GM12878 (cell line): Measurements from ENCODE around the gene JMJD7. TPM values are rescaled to one million over a fixed set of nuclear protein-coding genes. Genes with fewer than 3 reads are reported as not detected.

ENCODE experiments used
- ATAC-seq: fragments of 200-7000 bp; cut with Tn5 transposase; 3 replicates; pipeline ENCODE4 v1.9.1; 2020; ENCODE audit warnings: mild to moderate bottlenecking, moderate library complexity
- BruUV-seq: library from RNA; stranded (reverse); fragments of 400-500 nt; replicated peaks from 2 replicates; lab custom pipeline; 2021; lab: Mats Ljungman, UMichigan
- CTCF ChIA-PET: fragments of 300-600 bp; sonication (Branson Sonifier 250); formaldehyde crosslinking; extraction: SDS; loops from one replicate; lab custom pipeline; 2021; ENCODE audit warnings: inconsistent platforms; lab: Yijun Ruan, JAX
- POLR2A ChIA-PET: fragments of 350-600 bp; formaldehyde crosslinking; extraction: SDS; loops from one replicate; lab custom pipeline; 2021; ENCODE audit warnings: inconsistent platforms; lab: Charles Lee
- RAD21 ChIA-PET: fragments of 300-600 bp; sonication (Branson Sonifier 250); formaldehyde crosslinking; loops from one replicate; lab custom pipeline; 2023; ENCODE audit warnings: antibody characterized with exemption; ENCODE audit not compliant: unreplicated experiment; lab: Charles Lee
- SMC1A ChIA-PET: fragments of 300-600 bp; sonication (Branson Sonifier 250); formaldehyde crosslinking; loops from one replicate; lab custom pipeline; 2023; ENCODE audit not compliant: unreplicated experiment, uncharacterized antibody; lab: Charles Lee
- DNase-seq: peaks from one replicate; pipeline ENCODE4 v3.0.0-alpha.2; 2011; ENCODE audit warnings: low read depth, low spot score
- FAIRE-seq: peaks from 3 replicates; lab custom pipeline; 2011; peaks lifted over from hg19 to GRCh38; lab: Jason Lieb, UNC
- H2AFZ ChIP-seq: 2 replicates; pipeline ENCODE4 v1.6.0; 2011; ENCODE audit warnings: low read depth, low read length, control low read depth; ENCODE audit not compliant: control insufficient read depth
- H3K27ac ChIP-seq: 2 replicates; pipeline ENCODE4 v1.5.1; 2011; ENCODE audit warnings: control low read depth; ENCODE audit not compliant: control insufficient read depth, insufficient read depth
- H3K27me3 ChIP-seq, 2 experiments: replicated peaks in 1 of 2; 2 replicates each; pipeline versions ENCODE4 v1.6.0 to v1.6.1; 2011; ENCODE audit warnings: low read length in 1 of 2; ENCODE audit not compliant: control insufficient read depth in 2 of 2, insufficient read depth in 2 of 2
- H3K36me3 ChIP-seq, 2 experiments: 2 replicates each; pipeline ENCODE4 v1.5.1; 2011; ENCODE audit warnings: low read length in 1 of 2; ENCODE audit not compliant: control insufficient read depth in 2 of 2, insufficient read depth in 2 of 2
- H3K4me1 ChIP-seq: 2 replicates; pipeline ENCODE4 v1.6.1; 2011; ENCODE audit warnings: mild to moderate bottlenecking, low read length, moderate library complexity, mixed read lengths; ENCODE audit not compliant: control insufficient read depth, insufficient read depth
- H3K4me2 ChIP-seq: 2 replicates; pipeline ENCODE4 v1.6.0; 2011; ENCODE audit warnings: control low read depth; ENCODE audit not compliant: control insufficient read depth, insufficient read depth
- H3K4me3 ChIP-seq: fragments of 200-600 bp; sonication (generic); 2 replicates; pipeline ENCODE4 v1.5.1; 2016
- H3K79me2 ChIP-seq: 2 replicates; pipeline ENCODE4 v1.6.0; 2011; ENCODE audit warnings: low read length; ENCODE audit not compliant: control insufficient read depth, insufficient read depth
- H3K9ac ChIP-seq: 2 replicates; pipeline ENCODE4 v1.8.0; 2011; ENCODE audit warnings: low read length, control low read depth, mixed read lengths; ENCODE audit not compliant: control insufficient read depth, insufficient read depth
- H3K9me3 ChIP-seq: replicated peaks from 3 replicates; pipeline ENCODE4 v1.5.1; 2011; ENCODE audit warnings: mild to moderate bottlenecking, low read length; ENCODE audit not compliant: control insufficient read depth, insufficient read depth
- H4K20me1 ChIP-seq: 2 replicates; pipeline ENCODE4 v1.6.0; 2011; ENCODE audit not compliant: control insufficient read depth, insufficient read depth
- ATF2 ChIP-seq: IDR thresholded peaks from 2 replicates; pipeline ENCODE4 v1.6.1; 2012; ENCODE audit warnings: low read length, inconsistent platforms
- BMI1 ChIP-seq: fragments of 450-650 bp; IDR thresholded peaks from 2 replicates; pipeline ENCODE4 v1.6.1; 2016; ENCODE audit warnings: mild to moderate bottlenecking, moderate library complexity, borderline replicate concordance
- CHD2 ChIP-seq: IDR thresholded peaks from 2 replicates; pipeline ENCODE4 v1.6.1; 2011; ENCODE audit warnings: low read depth, low read length, improper control_type of control experiment, borderline replicate concordance
- CUX1 ChIP-seq: IDR thresholded peaks from 2 replicates; pipeline ENCODE4 v1.6.1; 2012; ENCODE audit warnings: improper control_type of control experiment, low read depth, low read length; ENCODE audit not compliant: insufficient replicate concordance
- ESRRA ChIP-seq: IDR thresholded peaks from 2 replicates; pipeline ENCODE4 v1.6.1; 2012; ENCODE audit warnings: mild to moderate bottlenecking, low read length, improper control_type of control experiment
- MTA2 ChIP-seq: fragments of 450-650 bp; IDR thresholded peaks from 2 replicates; pipeline ENCODE4 v1.6.1; 2016; ENCODE audit warnings: low read depth, mild to moderate bottlenecking, moderate library complexity
- MYB ChIP-seq: fragments of 150-350 bp; IDR thresholded peaks from 2 replicates; pipeline ENCODE4 v1.6.1; 2014; ENCODE audit warnings: mild to moderate bottlenecking, low read depth, low read length, borderline replicate concordance
- NR2C1 ChIP-seq: fragments of 450-650 bp; IDR thresholded peaks from 2 replicates; pipeline ENCODE4 v1.6.1; 2017; ENCODE audit warnings: antibody characterized with exemption, mild to moderate bottlenecking, moderate library complexity
- POLR2A ChIP-seq: IDR thresholded peaks from 2 replicates; pipeline ENCODE4 v1.6.1; 2011; ENCODE audit warnings: low read depth, mild to moderate bottlenecking, low read length
- SKIL ChIP-seq: fragments of 450-650 bp; IDR thresholded peaks from 2 replicates; pipeline ENCODE4 v1.6.1; 2017; ENCODE audit warnings: mild to moderate bottlenecking, low read depth, inconsistent platforms; ENCODE audit not compliant: poor library complexity, severe bottlenecking
- TCF3 ChIP-seq: IDR thresholded peaks from 2 replicates; pipeline ENCODE4 v1.6.1; 2012; ENCODE audit warnings: low read depth, mild to moderate bottlenecking, low read length, borderline replicate concordance; ENCODE audit not compliant: insufficient read depth
- ZNF24 ChIP-seq: fragments of 450-650 bp; IDR thresholded peaks from 2 replicates; pipeline ENCODE4 v1.6.1; 2017; ENCODE audit warnings: antibody characterized with exemption, mild to moderate bottlenecking
- ZNF384 ChIP-seq: IDR thresholded peaks from 2 replicates; pipeline ENCODE4 v1.6.1; 2012; ENCODE audit warnings: low read depth, mild to moderate bottlenecking, low read length, improper control_type of control experiment, borderline replicate concordance
- ZSCAN29 ChIP-seq: fragments of 450-650 bp; IDR thresholded peaks from 2 replicates; pipeline ENCODE4 v1.6.1; 2017; ENCODE audit warnings: mild to moderate bottlenecking, moderate library complexity
- WGBS: methylation state at CpG from one replicate; pipeline ENCODE4 v1.1.6; 2016; ENCODE audit warnings: low lambda C conversion rate; ENCODE audit not compliant: insufficient replicate concordance, insufficient coverage; ENCODE audit errors: missing lambda C conversion rate; 5-methylcytosine and 5-hydroxymethylcytosine counted together
- in situ Hi-C: fragments of 300-500 bp; cut with MboI; formaldehyde crosslinking; loops from 9 replicates; pipeline ENCODE4 v1.14.3; 2018; ENCODE audit warnings: mixed read lengths
- intact Hi-C: fragments of 100-400 bp; cut with micrococcal nuclease; formaldehyde crosslinking; loops from one replicate; pipeline ENCODE4 v1.14.2; 2022; ENCODE audit not compliant: unreplicated experiment
- polyA plus RNA-seq, 11 experiments: library from polyadenylated mRNA; depleted of rRNA in 4 of 11; unstranded in 6 of 11; stranded (reverse) in 5 of 11; fragments of >200 nt; fragmentation: Nextera tagmentation in 4 of 11; fragmentation: Illumina TruSeq in 1 of 11; extraction: Ambion mirVana in 4 of 11; extraction: Trizol in 1 of 11; gene quantifications; 1 replicate in 1 of 11; 2 replicates in 10 of 11; pipeline versions ENCODE4 v1.2.1 to v1.2.3, GENCODE V29; 2011 to 2016; ENCODE audit warnings: inconsistent platforms in 2 of 11, missing spikeins in 2 of 11, low read depth in 1 of 11
- total RNA-seq, 4 experiments: library from RNA; depleted of rRNA in 3 of 4; stranded (reverse); fragments of >200 nt in 3 of 4; fragmentation: Illumina TruSeq in 1 of 4; extraction: Trizol in 1 of 4; gene quantifications; 2 replicates each; pipeline versions ENCODE4 v1.2.1 to v1.2.3, GENCODE V29; 2013 to 2021

JMJD7 gene
- total and polyA plus RNA-seq, 10 of the 15 experiments (the other 5 are each of a cell fraction or from before 2014, with no cell fraction given), result 0.79 to 12.2 (median 6.5) TPM

GRCh38 chr15:41861736-41862356 lies 34.0 kb downstream of the JMJD7 start:
- Histone ChIP-seq H3K9me3 (no peaks in the 10 kb centered on the region), H3K4me2 (no peak overlapping the region), H2AFZ (no peak overlapping the region), H4K20me1 (no peaks in the 10 kb centered on the region), H3K27ac (no peak overlapping the region), H3K4me3 (no peak overlapping the region), H3K9ac (no peak overlapping the region), H3K4me1 (no peaks in the 10 kb centered on the region), H3K27me3 (no peaks in the 10 kb centered on the region; a peak in 1 of 4 replicates), H3K36me3 (no peaks in the 10 kb centered on the region), H3K79me2 (no peaks in the 10 kb centered on the region)
- DNase-seq (no peak), FAIRE-seq (no peak), ATAC-seq (no peak)
- in situ Hi-C loops (no loop called here), intact Hi-C loops (no loop called here)
- POLR2A ChIA-PET, result no interaction called here
- CTCF ChIA-PET, result interaction anchor here (1.8 kb wide), 1 partner anchor 88 kb away, joined by 6 read pairs; the partner anchor contains the start of gene MAPKBP1
- SMC1A ChIA-PET, result no interaction called here
- RAD21 ChIA-PET, result interaction anchor here (1.1 kb wide), 1 partner anchor 88 kb away, joined by 4 read pairs; no protein-coding TSS in a partner anchor
- 47% methylated on average over 17 of the region's 18 CpGs for WGBS
- no TSS peak for BruUV-seq
- TF ChIP-seq CHD2 (no peak), MYB (no peak), SKIL (no peak), ESRRA (no peak), ZSCAN29 (no peak), MTA2 (no peak), BMI1 (no peak), NR2C1 (no peak), POLR2A (no peak), CUX1 (no peak), ATF2 (no peak), ZNF24 (no peak), TCF3 (no peak), ZNF384 (no peak)
